HG03354 (cell line): ENCODE measurements around the gene LTBP2.

Experiments used
- ATAC-seq: cut with Tn5 transposase; IDR thresholded peaks from one replicate; pipeline ENCODE4 v1.9.1; 2021; ENCODE audit warnings: mild to moderate bottlenecking; ENCODE audit not compliant: unreplicated experiment, poor library complexity, severe bottlenecking

Gene LTBP2

GRCh38 chr14:74611650-74612349 lies at the start of gene LTBP2:
TSS of gene LTBP2 (minus strand) at chr14:74612237. CDS start at chr14:74611944, 293 bp downstream.
- peak; percentile 17 for ATAC-seq

- ATAC-seq, result no peak
Observed at GRCh38 chr14:74660863-74661262, 48.8 kb upstream of the LTBP2 start.

GRCh38 chr14:74660167-74660566 lies 48.1 kb upstream of the LTBP2 start:
- ATAC-seq, result no peak

- ATAC-seq, result no peak
Observed at GRCh38 chr14:74658535-74659131, 46.6 kb upstream of the LTBP2 start.

- no peak for ATAC-seq
Observed at GRCh38 chr14:74656964-74657363, 44.9 kb upstream of the LTBP2 start.

GRCh38 chr14:74655599-74656395 lies 43.8 kb upstream of the LTBP2 start:
- ATAC-seq, result no peak

GRCh38 chr14:74654931-74655330 lies 42.9 kb upstream of the LTBP2 start:
- no peak for ATAC-seq

- ATAC-seq, result no peak
Observed at GRCh38 chr14:74653386-74654138, 41.5 kb upstream of the LTBP2 start.

- no peak for ATAC-seq
Observed at GRCh38 chr14:74652541-74652940, 40.5 kb upstream of the LTBP2 start.

GRCh38 chr14:74650927-74651686 lies 39.1 kb upstream of the LTBP2 start:
- ATAC-seq, result no peak

GRCh38 chr14:74649673-74650072 lies 37.6 kb upstream of the LTBP2 start:
- no peak for ATAC-seq

- ATAC-seq, result no peak
Observed at GRCh38 chr14:74649167-74649566, 37.1 kb upstream of the LTBP2 start.

GRCh38 chr14:74648601-74649000 lies 36.6 kb upstream of the LTBP2 start:
- ATAC-seq, result no peak

GRCh38 chr14:74647678-74648461 lies 35.8 kb upstream of the LTBP2 start:
- no peak for ATAC-seq

- ATAC-seq, result no peak
Observed at GRCh38 chr14:74647061-74647677, 35.1 kb upstream of the LTBP2 start.

GRCh38 chr14:74645756-74646470 lies 33.9 kb upstream of the LTBP2 start:
- ATAC-seq, result no peak

GRCh38 chr14:74645244-74645643 lies 33.2 kb upstream of the LTBP2 start:
- ATAC-seq, result no peak
